Subcutaneous adipose tissue (tissue), 4 donors: ENCODE results near the gene CRLF1. TPM values are rescaled to one million over a fixed set of nuclear protein-coding genes. Genes with fewer than 3 reads are reported as not detected.

Experiments used
- total RNA-seq, 4 donors: library from RNA; depleted of rRNA; stranded (reverse); fragments of >200 nt; gene quantifications; one replicate each; pipeline ENCODE4 v1.1.0, GENCODE V29; 2016
- TF ChIP-seq, protein P1 (sequence below): fragments of 450-650 bp; IDR thresholded peaks from one replicate; pipeline ENCODE4 v1.5.1; 2016; ENCODE audit warnings: low read depth, mild to moderate bottlenecking, control low read depth, antibody characterized with exemption, moderate library complexity

The CRLF1 gene
- total RNA-seq, 4 donors from 2014 or later: 28.5 to 117 (median 84.3) TPM

GRCh38 chr19:18607226-18608101 lies 865 bp upstream of the CRLF1 start:
- TF ChIP-seq, protein P1, sequence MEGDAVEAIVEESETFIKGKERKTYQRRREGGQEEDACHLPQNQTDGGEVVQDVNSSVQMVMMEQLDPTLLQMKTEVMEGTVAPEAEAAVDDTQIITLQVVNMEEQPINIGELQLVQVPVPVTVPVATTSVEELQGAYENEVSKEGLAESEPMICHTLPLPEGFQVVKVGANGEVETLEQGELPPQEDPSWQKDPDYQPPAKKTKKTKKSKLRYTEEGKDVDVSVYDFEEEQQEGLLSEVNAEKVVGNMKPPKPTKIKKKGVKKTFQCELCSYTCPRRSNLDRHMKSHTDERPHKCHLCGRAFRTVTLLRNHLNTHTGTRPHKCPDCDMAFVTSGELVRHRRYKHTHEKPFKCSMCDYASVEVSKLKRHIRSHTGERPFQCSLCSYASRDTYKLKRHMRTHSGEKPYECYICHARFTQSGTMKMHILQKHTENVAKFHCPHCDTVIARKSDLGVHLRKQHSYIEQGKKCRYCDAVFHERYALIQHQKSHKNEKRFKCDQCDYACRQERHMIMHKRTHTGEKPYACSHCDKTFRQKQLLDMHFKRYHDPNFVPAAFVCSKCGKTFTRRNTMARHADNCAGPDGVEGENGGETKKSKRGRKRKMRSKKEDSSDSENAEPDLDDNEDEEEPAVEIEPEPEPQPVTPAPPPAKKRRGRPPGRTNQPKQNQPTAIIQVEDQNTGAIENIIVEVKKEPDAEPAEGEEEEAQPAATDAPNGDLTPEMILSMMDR: no peak

DNA sequence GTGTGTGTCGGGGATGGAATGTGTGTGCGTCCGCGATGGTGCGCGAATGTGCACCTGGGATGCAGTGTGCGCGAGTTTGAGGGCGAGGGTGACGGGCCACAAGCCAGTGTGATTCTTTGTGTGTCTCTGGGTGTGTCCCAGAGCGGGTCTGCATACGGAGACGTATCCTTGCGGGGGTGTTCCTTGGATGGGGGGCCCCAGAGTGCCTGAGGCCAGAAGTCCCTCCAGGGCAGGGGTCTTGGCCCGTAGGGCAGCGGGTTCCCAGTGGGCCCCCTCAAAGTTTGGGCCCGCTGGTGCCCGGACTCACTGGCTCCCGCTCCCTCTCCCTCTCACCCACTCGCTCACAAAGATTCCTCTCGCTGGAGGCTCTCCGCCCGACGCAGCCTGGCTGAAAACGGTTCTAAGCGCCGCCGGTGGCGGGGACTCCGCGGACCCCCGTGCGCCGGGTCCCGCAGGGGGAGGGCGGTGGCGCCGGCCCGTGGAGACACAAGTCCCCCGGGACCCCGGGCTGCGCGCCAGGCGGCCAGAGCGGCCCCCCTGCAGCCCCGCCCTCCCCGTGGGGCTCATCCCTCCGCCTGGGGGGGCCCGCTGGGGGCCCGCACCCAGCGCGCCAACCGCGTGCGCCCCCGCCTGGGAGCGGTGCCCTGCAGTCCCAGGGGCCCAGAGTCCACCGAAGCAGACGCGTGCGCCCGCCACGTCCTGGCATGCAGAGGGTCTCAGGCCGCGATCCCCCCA lies 886 bp downstream of the CRLF1 start:
- TF ChIP-seq, protein P1: no peak

GRCh38 chr19:18605196-18605545 lies 1.4 kb downstream of the CRLF1 start:
- TF ChIP-seq, protein P1: no peak

- TF ChIP-seq, protein P1: no peak
These were observed 1.8 kb downstream of the CRLF1 start for GRCh38 chr19:18604820-18605159.

- TF ChIP-seq, protein P1: no peak
These were observed 2.4 kb downstream of the CRLF1 start for GRCh38 chr19:18603958-18604819.

DNA sequence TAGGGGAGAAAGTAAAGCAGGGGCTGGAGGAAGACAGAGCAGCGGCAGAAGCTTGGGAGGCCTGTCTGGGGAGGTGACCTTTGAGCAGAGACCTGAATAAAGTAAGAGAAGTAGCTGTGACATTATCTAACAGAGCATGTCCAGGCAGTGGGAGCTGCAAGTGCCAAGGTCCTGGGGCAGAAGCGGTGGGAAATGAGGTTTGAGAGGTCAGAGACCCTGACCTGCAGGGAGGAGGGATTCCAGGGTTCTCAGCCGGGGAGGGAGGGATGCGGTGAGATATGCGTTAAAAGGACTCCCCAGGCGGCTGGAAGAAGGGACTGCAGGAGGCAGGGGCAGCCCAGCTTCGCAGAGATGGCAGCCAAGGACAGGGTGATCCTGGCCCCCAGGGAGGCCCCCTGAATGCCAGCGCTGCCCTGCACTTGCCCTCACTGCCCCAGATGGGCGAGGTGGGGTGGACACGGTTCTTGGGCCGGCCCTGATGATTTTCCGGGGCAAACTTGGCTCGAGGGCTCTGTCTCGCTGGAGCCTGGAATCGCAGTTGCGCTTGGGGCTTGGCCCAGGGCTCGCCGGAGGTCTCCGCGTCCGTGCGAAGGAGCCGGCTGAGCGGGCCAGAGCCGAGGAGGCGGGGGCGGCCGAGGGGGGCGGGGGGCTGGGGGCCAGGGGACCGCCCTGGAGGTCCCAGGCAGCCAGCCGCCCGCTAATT lies 3.2 kb downstream of the CRLF1 start:
- TF ChIP-seq, protein P1: no peak
